Endothelial cell of umbilical vein (primary cell): ENCODE measurements around the gene HNMT.

ENCODE experiments used
- CTCF ChIP-seq, 2 donors: IDR thresholded peaks; 1 replicate in 1 of 2; 2 replicates in 1 of 2; pipeline ENCODE4 v1.5.1; 2011; ENCODE audit warnings: low read length in 2 of 2, mild to moderate bottlenecking in 2 of 2, moderate library complexity in 2 of 2, control low read depth in 1 of 2, inconsistent platforms in 1 of 2, low read depth in 1 of 2; ENCODE audit not compliant: insufficient read depth in 1 of 2; ENCODE audit errors: extremely low read depth in 1 of 2
- GATA2 ChIP-seq: IDR thresholded peaks from 2 replicates; pipeline ENCODE4 v1.7.0; 2011; ENCODE audit warnings: low read depth, mild to moderate bottlenecking, moderate library complexity, mixed read lengths, low read length; ENCODE audit not compliant: insufficient read length, insufficient read depth
- POLR2A ChIP-seq: IDR thresholded peaks from 2 replicates; pipeline ENCODE4 v1.6.1; 2012; ENCODE audit warnings: low read depth, mild to moderate bottlenecking, control low read depth, low read length

- TF ChIP-seq POLR2A = no peak
- no peak for TF ChIP-seq CTCF (IDR thresholded peaks at IDR 0.05; ENCODE audit: extremely low read depth in 1 of 2, insufficient read depth in 1 of 2, low read depth in 1 of 2, low read length in 2 of 2)
- TF ChIP-seq GATA2 = no peak
Observed at GRCh38 chr2:138010890-138011289, 46.6 kb downstream of the HNMT start.
